Measurements from ENCODE around the gene WDR89. TPM values are rescaled to one million over a fixed set of nuclear protein-coding genes. Genes with fewer than 3 reads are reported as not detected.

The WDR89 gene
- total RNA-seq, 3 donors from 2014 or later: 5.1 to 12.4 (median 8.5) TPM

- intact Hi-C loops (cut with DNase I; ENCODE audit: low total_unique reads): no loop called here
- TF ChIP-seq CTCF (IDR thresholded peaks at IDR 0.05) (no peak), POLR2A (IDR thresholded peaks at IDR 0.05) (no peak), POLR2AphosphoS5 (IDR thresholded peaks at IDR 0.05) (no peak)
- H3K4me1 ChIP-seq: no peaks in the 10 kb centered on the region
These were observed 41.3 kb upstream of the WDR89 start for GRCh38 chr14:63682727-63683593.

GRCh38 chr14:63678536-63678935 lies 36.9 kb upstream of the WDR89 start:
- no peak for DNase-seq (ENCODE audit: low spot score in 2 of 2)
- intact Hi-C loops (cut with DNase I; ENCODE audit: low total_unique reads): no loop called here
- no peaks in the 10 kb centered on the region for H3K4me1 ChIP-seq
- no peak for TF ChIP-seq POLR2A (IDR thresholded peaks at IDR 0.05)
- no peak for TF ChIP-seq POLR2AphosphoS5 (IDR thresholded peaks at IDR 0.05)
- TF ChIP-seq CTCF (IDR thresholded peaks at IDR 0.05): no peak
- H3K27me3 ChIP-seq: no peaks in the 10 kb centered on the region
- H3K4me3 ChIP-seq: no peak overlapping the region
- H3K36me3 ChIP-seq: no peaks in the 10 kb centered on the region
- H3K27ac ChIP-seq: no peak overlapping the region
- H3K9me3 ChIP-seq: no peaks in the 10 kb centered on the region

More at GRCh38 chr14:63682727-63683593, 41.3 kb upstream of the WDR89 start:
- Histone ChIP-seq H3K9me3 (no peaks in the 10 kb centered on the region), H3K27me3 (no peaks in the 10 kb centered on the region), H3K4me3 (no peak overlapping the region), H3K27ac (no peak overlapping the region), H3K36me3 (no peaks in the 10 kb centered on the region)
- no peak for DNase-seq (ENCODE audit: low spot score in 2 of 2)

- TF ChIP-seq CTCF (IDR thresholded peaks at IDR 0.05) (no peak), POLR2AphosphoS5 (IDR thresholded peaks at IDR 0.05) (no peak), POLR2A (IDR thresholded peaks at IDR 0.05) (no peak)
These were observed 36.3 kb upstream of the WDR89 start for GRCh38 chr14:63677891-63678379.

GRCh38 chr14:63676615-63677014 lies 34.9 kb upstream of the WDR89 start:
- no peak overlapping the region for H3K4me3 ChIP-seq
- H3K27ac ChIP-seq: no peak overlapping the region
- DNase-seq (ENCODE audit: low spot score in 2 of 2): no peak
- TF ChIP-seq POLR2A (IDR thresholded peaks at IDR 0.05): no peak
- TF ChIP-seq CTCF (IDR thresholded peaks at IDR 0.05): no peak
- no peak for TF ChIP-seq POLR2AphosphoS5 (IDR thresholded peaks at IDR 0.05)
- intact Hi-C loops (cut with DNase I; ENCODE audit: low total_unique reads): no loop called here
- no peaks in the 10 kb centered on the region for H3K9me3 ChIP-seq
- no peaks in the 10 kb centered on the region for H3K4me1 ChIP-seq
- H3K36me3 ChIP-seq: no peaks in the 10 kb centered on the region
- no peaks in the 10 kb centered on the region for H3K27me3 ChIP-seq

More at GRCh38 chr14:63677891-63678379, 36.3 kb upstream of the WDR89 start:
- no peak for DNase-seq (ENCODE audit: low spot score in 2 of 2)
- Histone ChIP-seq H3K4me1 (no peaks in the 10 kb centered on the region), H3K27ac (no peak overlapping the region), H3K4me3 (no peak overlapping the region), H3K27me3 (no peaks in the 10 kb centered on the region), H3K9me3 (no peaks in the 10 kb centered on the region), H3K36me3 (no peaks in the 10 kb centered on the region)
- intact Hi-C loops (cut with DNase I; ENCODE audit: low total_unique reads): no loop called here

GRCh38 chr14:63673886-63674497 lies 32.3 kb upstream of the WDR89 start:
- no peak overlapping the region for H3K27ac ChIP-seq
- H3K36me3 ChIP-seq: no peaks in the 10 kb centered on the region
- TF ChIP-seq POLR2AphosphoS5 (IDR thresholded peaks at IDR 0.05) (no peak), POLR2A (IDR thresholded peaks at IDR 0.05) (no peak), CTCF (IDR thresholded peaks at IDR 0.05) (no peak)
- DNase-seq (ENCODE audit: low spot score in 2 of 2): no peak
- no peaks in the 10 kb centered on the region for H3K4me1 ChIP-seq
- no peak overlapping the region for H3K4me3 ChIP-seq
- intact Hi-C loops (cut with DNase I; ENCODE audit: low total_unique reads): no loop called here
- H3K27me3 ChIP-seq: no peaks in the 10 kb centered on the region
- no peaks in the 10 kb centered on the region for H3K9me3 ChIP-seq
